B cell (primary cell): Measurements from ENCODE around the gene KIAA1614. TPM values are rescaled to one million over a fixed set of nuclear protein-coding genes. Genes with fewer than 3 reads are reported as not detected.

Experiments used
- ATAC-seq: fragments of 200-7000 bp; cut with Tn5 transposase; one replicate; pipeline ENCODE4 v1.10.0; 2021; ENCODE audit warnings: low read depth, mild to moderate bottlenecking, moderate number of reproducible peaks, moderate library complexity
- CTCF ChIA-PET: fragments of 350-600 bp; sonication (Branson Sonifier 250); formaldehyde crosslinking; loops from one replicate; lab custom pipeline; 2021; ENCODE audit warnings: antibody characterized with exemption, inconsistent platforms; lab: Charles Lee
- POLR2A ChIA-PET: fragments of 350-600 bp; sonication (Branson Sonifier 250); formaldehyde crosslinking; loops from one replicate; lab custom pipeline; 2021; ENCODE audit warnings: antibody characterized with exemption; lab: Charles Lee
- DNase-seq: peaks from one replicate; pipeline ENCODE4 v3.0.0; 2013
- H2AFZ ChIP-seq: 2 replicates; pipeline ENCODE4 v1.6.1; 2012; ENCODE audit warnings: mild to moderate bottlenecking, low read depth, low read length; ENCODE audit not compliant: insufficient read depth, poor library complexity, severe bottlenecking
- H3K27ac ChIP-seq, 2 donors: 1 replicate in 1 of 2; 2 replicates in 1 of 2; pipeline ENCODE4 v1.5.1; 2012 to 2013; ENCODE audit warnings: low read length in 2 of 2, mild to moderate bottlenecking in 2 of 2, moderate library complexity in 1 of 2
- H3K27me3 ChIP-seq, 4 experiments: fragments of 200-600 bp in 1 of 4; sonication (generic) in 1 of 4; replicated peaks in 1 of 4; 1 replicate in 2 of 4; 2 replicates in 2 of 4; pipeline versions ENCODE4 v1.6.1 to v1.7.0; 2013 to 2016; ENCODE audit warnings: low read length in 3 of 4, mild to moderate bottlenecking in 2 of 4, mixed read lengths in 1 of 4, moderate library complexity in 1 of 4; ENCODE audit not compliant: insufficient read depth in 4 of 4, control insufficient read depth in 3 of 4; ENCODE audit errors: control extremely low read depth in 1 of 4
- H3K36me3 ChIP-seq, 2 experiments: replicated peaks in 1 of 2; 1 replicate in 1 of 2; 2 replicates in 1 of 2; pipeline versions ENCODE4 v1.6.1 to v1.7.1; 2013; ENCODE audit warnings: low read length in 1 of 2; ENCODE audit not compliant: insufficient read depth in 2 of 2, control insufficient read depth in 1 of 2; ENCODE audit errors: control extremely low read depth in 1 of 2, extremely low read depth in 1 of 2
- H3K4me1 ChIP-seq, 2 donors: fragments of 200-600 bp in 1 of 2; sonication (generic) in 1 of 2; 1 replicate in 1 of 2; 2 replicates in 1 of 2; pipeline versions ENCODE4 v1.5.1 to v1.6.1; 2013 to 2017; ENCODE audit warnings: low read length in 2 of 2; ENCODE audit not compliant: control insufficient read depth in 2 of 2, insufficient read depth in 2 of 2
- H3K4me2 ChIP-seq: replicated peaks from 2 replicates; pipeline ENCODE3; 2012; ENCODE audit warnings: mild to moderate bottlenecking, low read depth, low read length; ENCODE audit not compliant: poor library complexity, severe bottlenecking
- H3K4me3 ChIP-seq, 5 experiments: fragments of 200-600 bp in 1 of 5; sonication (generic) in 1 of 5; 1 replicate in 3 of 5; 2 replicates in 2 of 5; pipeline versions ENCODE4 v1.5.1 to v1.7.0; 2011 to 2016; ENCODE audit warnings: low read length in 4 of 5, mild to moderate bottlenecking in 4 of 5, low read depth in 2 of 5, control low read depth in 1 of 5, moderate library complexity in 1 of 5; ENCODE audit not compliant: insufficient read depth in 1 of 5; ENCODE audit errors: control extremely low read depth in 1 of 5, extremely low read depth in 1 of 5
- H3K79me2 ChIP-seq: fragments of 200-600 bp; sonication (generic); one replicate; pipeline ENCODE4 v1.6.0; 2016; ENCODE audit warnings: low read length; ENCODE audit not compliant: control insufficient read depth, insufficient read depth
- H3K9ac ChIP-seq: fragments of 200-600 bp; sonication (generic); 2 replicates; pipeline ENCODE4 v1.6.1; 2017; ENCODE audit warnings: mild to moderate bottlenecking, low read length, moderate library complexity
- H3K9me3 ChIP-seq, 3 donors: one replicate each; pipeline versions ENCODE4 v1.6.1 to v1.7.1; 2013; ENCODE audit warnings: low read length in 2 of 3; ENCODE audit not compliant: control insufficient read depth in 2 of 3, insufficient read depth in 1 of 3; ENCODE audit errors: control extremely low read depth in 1 of 3
- H4K20me1 ChIP-seq: 2 replicates; pipeline ENCODE4 v1.6.0; 2012; ENCODE audit warnings: mild to moderate bottlenecking, low read length; ENCODE audit not compliant: insufficient read depth, control insufficient read depth, poor library complexity, severe bottlenecking
- H3K27ac Mint-ChIP-seq: one replicate; pipeline ENCODE4 v1.8.0; 2021; ENCODE audit warnings: mixed read lengths
- H3K27me3 Mint-ChIP-seq: one replicate; pipeline ENCODE4 v1.8.0; 2021; ENCODE audit warnings: mixed read lengths
- H3K4me1 Mint-ChIP-seq: one replicate; pipeline ENCODE4 v1.8.0; 2021; ENCODE audit warnings: mixed read lengths
- H3K4me3 Mint-ChIP-seq: one replicate; pipeline ENCODE4 v1.8.0; 2021; ENCODE audit warnings: mixed read lengths
- H3K9me3 Mint-ChIP-seq: one replicate; pipeline ENCODE4 v1.8.0; 2022; ENCODE audit warnings: mixed read lengths; ENCODE audit not compliant: insufficient read depth
- CTCF ChIP-seq: fragments of 200-600 bp; IDR thresholded peaks from one replicate; pipeline ENCODE4 v1.8.0; 2022; ENCODE audit warnings: antibody characterized with exemption, mild to moderate bottlenecking
- EZH2 ChIP-seq: IDR thresholded peaks from 2 replicates; pipeline ENCODE4 v1.6.1; 2012; ENCODE audit warnings: borderline replicate concordance, low read depth, mild to moderate bottlenecking, moderate library complexity, low read length; ENCODE audit not compliant: insufficient read depth, poor library complexity, severe bottlenecking
- WGBS: methylation state at CpG from one replicate; pipeline ENCODE4 v1.1.5; 2013; ENCODE audit warnings: missing lambda C conversion rate; ENCODE audit not compliant: insufficient coverage; 5-methylcytosine and 5-hydroxymethylcytosine counted together
- intact Hi-C: fragments of 100-400 bp; cut with micrococcal nuclease; formaldehyde crosslinking; loops from one replicate; pipeline ENCODE4 v1.10.0; 2022
- polyA plus RNA-seq: library from polyadenylated mRNA; depleted of rRNA; stranded (reverse); fragments of >200 nt; gene quantifications from 2 replicates; pipeline ENCODE4 v1.2.3, GENCODE V29; 2012
- total RNA-seq, 2 donors: library from RNA; stranded (reverse); fragments of 120-200 nt in 1 of 2; gene quantifications; 1 replicate in 1 of 2; 2 replicates in 1 of 2; pipeline versions ENCODE4 v1.2.3 to v1.2.4, GENCODE V29; 2013 to 2022

KIAA1614 gene
- total and polyA plus RNA-seq, 2 donors (not counting 1 experiment from before 2014, with no cell fraction given) = 0.03 to 0.22 TPM

- H3K36me3 ChIP-seq = no peaks in the 10 kb centered on the region
- intact Hi-C loops = no loop called here
- H3K79me2 ChIP-seq = no peaks in the 10 kb centered on the region
- no peak overlapping the region for H3K4me3 Mint-ChIP-seq
- DNase-seq = no peak
- no peak overlapping the region for H2AFZ ChIP-seq
- no peak overlapping the region for H3K27ac Mint-ChIP-seq
- H3K9me3 Mint-ChIP-seq = no peaks in the 10 kb centered on the region
- no peaks in the 10 kb centered on the region for H3K9me3 ChIP-seq
- TF ChIP-seq EZH2 (no peak), CTCF (no peak)
- H3K4me1 ChIP-seq = peaks cover 18 to 21% of the 10 kb centered on the region in 2 donors
- no peak overlapping the region for H3K27ac ChIP-seq
- no peaks in the 10 kb centered on the region for H4K20me1 ChIP-seq
- CTCF ChIA-PET = no interaction called here
- peaks cover 5% of the 10 kb centered on the region for H3K27me3 Mint-ChIP-seq
- H3K27me3 ChIP-seq = no peaks in the 10 kb centered on the region
- no peak overlapping the region for H3K9ac ChIP-seq
- POLR2A ChIA-PET = no interaction called here
- H3K4me1 Mint-ChIP-seq = peaks cover 19% of the 10 kb centered on the region
- H3K4me2 ChIP-seq = no peak overlapping the region
- no peak for ATAC-seq
- no peak overlapping the region for H3K4me3 ChIP-seq
Observed at GRCh38 chr1:180933141-180933540, 20.4 kb downstream of the KIAA1614 start.

GRCh38 chr1:180934563-180934962, 21.9 kb downstream of the KIAA1614 start:
- no peaks in the 10 kb centered on the region for H3K36me3 ChIP-seq
- H3K4me1 ChIP-seq = peaks cover 18 to 21% of the 10 kb centered on the region in 2 donors
- no peaks in the 10 kb centered on the region for H3K79me2 ChIP-seq
- 24% methylated on average over 7 of the region's 7 CpGs for WGBS
- H3K4me3 ChIP-seq = no peak overlapping the region
- Mint-ChIP-seq H3K9me3 (no peaks in the 10 kb centered on the region), H3K4me1 (peaks cover 21% of the 10 kb centered on the region), H3K27ac (no peak overlapping the region), H3K4me3 (peak overlapping the region; percentile 11), H3K27me3 (peaks cover 5% of the 10 kb centered on the region)
- ChIA-PET POLR2A (no interaction called here), CTCF (interaction anchor here (0.7 kb wide), 1 partner anchor 226 kb away, joined by 5 read pairs; no protein-coding TSS in a partner anchor)
- ATAC-seq (no peak), DNase-seq (no peak)
- H3K27ac ChIP-seq = no peak overlapping the region
- no peaks in the 10 kb centered on the region for H4K20me1 ChIP-seq
- intact Hi-C loops = no loop called here
- no peaks in the 10 kb centered on the region for H3K27me3 ChIP-seq
- no peaks in the 10 kb centered on the region for H3K9me3 ChIP-seq
- TF ChIP-seq CTCF = no peak
- TF ChIP-seq EZH2 = no peak
- H3K4me2 ChIP-seq = peak overlapping the region; percentile 49
- H2AFZ ChIP-seq = peak overlapping the region; percentile 10
- H3K9ac ChIP-seq = no peak overlapping the region
